SK-N-SH (cell line): ENCODE measurements around the gene SOD1. TPM values are rescaled to one million over a fixed set of nuclear protein-coding genes. Genes with fewer than 3 reads are reported as not detected.

Experiments used
- CTCF ChIA-PET: fragments of 300-600, 350-600 bp; formaldehyde crosslinking; extraction: SDS; loops from one replicate; lab custom pipeline; 2021; lab: Yijun Ruan, JAX
- POLR2A ChIA-PET: fragments of 350-600 bp; sonication (Branson Sonifier 250); formaldehyde crosslinking; extraction: SDS; loops from one replicate; lab custom pipeline; 2020; ENCODE audit warnings: antibody characterized with exemption, inconsistent platforms; lab: Yijun Ruan, JAX
- DNase-seq: peaks from one replicate; pipeline ENCODE4 v3.0.0; 2012
- H2AFZ ChIP-seq: fragments of 200-600 bp; sonication (generic); 2 replicates; pipeline ENCODE4 v1.8.1; 2016; ENCODE audit warnings: antibody characterized with exemption, mild to moderate bottlenecking, low read depth
- H3F3A ChIP-seq: fragments of 200-600 bp; sonication (generic); replicated peaks from 2 replicates; pipeline ENCODE3; 2016; ENCODE audit warnings: antibody characterized with exemption, mild to moderate bottlenecking; ENCODE audit not compliant: insufficient read depth
- H3K27ac ChIP-seq, 2 experiments: fragments of 200-500 bp in 1 of 2; fragments of 200-600 bp in 1 of 2; sonication (Bioruptor generic) in 1 of 2; sonication (generic), shearing (Covaris generic) in 1 of 2; 2 replicates each; pipeline versions ENCODE4 v1.5.1 to v1.6.1; 2014 to 2016; ENCODE audit warnings: low read depth in 2 of 2, inconsistent platforms in 1 of 2, low read length in 1 of 2, mild to moderate bottlenecking in 1 of 2, mixed read lengths in 1 of 2
- H3K27me3 ChIP-seq: fragments of 200-600 bp; sonication (generic), shearing (Covaris generic); 2 replicates; pipeline ENCODE4 v1.6.1; 2016; ENCODE audit warnings: mixed run types; ENCODE audit not compliant: insufficient read depth
- H3K36me3 ChIP-seq, 2 experiments: fragments of 200-500 bp in 1 of 2; fragments of 200-600 bp in 1 of 2; sonication (Bioruptor generic) in 1 of 2; sonication (generic) in 1 of 2; replicated peaks in 1 of 2; 2 replicates each; pipeline versions ENCODE3 to v1.5.1; 2014 to 2016; ENCODE audit warnings: low read length in 1 of 2, mild to moderate bottlenecking in 1 of 2; ENCODE audit not compliant: insufficient read depth in 2 of 2, control insufficient read depth in 1 of 2
- H3K4me1 ChIP-seq, 2 experiments: fragments of 200-500 bp in 1 of 2; fragments of 200-600 bp in 1 of 2; sonication (Bioruptor generic) in 1 of 2; sonication (generic), shearing (Covaris generic) in 1 of 2; 2 replicates each; pipeline versions ENCODE4 v1.5.1 to v1.6.1; 2014 to 2016; ENCODE audit warnings: low read depth in 1 of 2, low read length in 1 of 2, mixed run types in 1 of 2; ENCODE audit not compliant: insufficient read depth in 2 of 2, control insufficient read depth in 1 of 2
- H3K4me2 ChIP-seq: fragments of 200-600 bp; sonication (generic), shearing (Covaris generic); 2 replicates; pipeline ENCODE4 v1.6.1; 2017; ENCODE audit warnings: mixed run types
- H3K4me3 ChIP-seq, 2 experiments: fragments of 200-500 bp in 1 of 2; fragments of 200-600 bp in 1 of 2; sonication (Bioruptor generic) in 1 of 2; sonication (generic), shearing (Covaris generic) in 1 of 2; 2 replicates each; pipeline versions ENCODE4 v1.5.1 to v1.8.1; 2014 to 2016; ENCODE audit warnings: low read depth in 2 of 2, inconsistent platforms in 1 of 2, low read length in 1 of 2, mild to moderate bottlenecking in 1 of 2, mixed read lengths in 1 of 2, moderate library complexity in 1 of 2
- H3K79me2 ChIP-seq: fragments of 200-600 bp; sonication (generic); 2 replicates; pipeline ENCODE4 v1.8.1; 2017; ENCODE audit warnings: mild to moderate bottlenecking; ENCODE audit not compliant: insufficient read depth
- H3K9ac ChIP-seq: fragments of 200-600 bp; sonication (generic); 2 replicates; pipeline ENCODE4 v1.6.1; 2017; ENCODE audit warnings: mixed run types
- H3K9me2 ChIP-seq: fragments of 200-600 bp; sonication (generic); 2 replicates; pipeline ENCODE4 v1.6.1; 2017; ENCODE audit warnings: mixed run types
- H3K9me3 ChIP-seq: fragments of 200-600 bp; sonication (generic); 2 replicates; pipeline ENCODE4 v1.6.1; 2017; ENCODE audit warnings: mixed run types, mild to moderate bottlenecking, moderate library complexity
- H4K20me1 ChIP-seq: fragments of 200-600 bp; sonication (generic); 2 replicates; pipeline ENCODE4 v1.6.1; 2017; ENCODE audit warnings: mild to moderate bottlenecking, mixed run types; ENCODE audit not compliant: insufficient read depth
- NFIC ChIP-seq: IDR thresholded peaks from 2 replicates; pipeline ENCODE4 v1.4.0; 2012; ENCODE audit warnings: borderline replicate concordance
- RFX5 ChIP-seq: IDR thresholded peaks from 2 replicates; pipeline ENCODE4 v1.6.1; 2012; ENCODE audit warnings: mild to moderate bottlenecking, improper control_type of control experiment, low read length
- TEAD4 ChIP-seq: IDR thresholded peaks from 2 replicates; pipeline ENCODE4 v1.4.0; 2012; ENCODE audit warnings: mild to moderate bottlenecking, borderline replicate concordance; ENCODE audit not compliant: insufficient read depth
- YY1 ChIP-seq: IDR thresholded peaks from 2 replicates; pipeline ENCODE4 v1.4.0; 2012; ENCODE audit warnings: low read depth, mild to moderate bottlenecking
- WGBS: methylation state at CpG from one replicate; pipeline ENCODE4 v1.1.6; 2017; ENCODE audit warnings: low lambda C conversion rate; 5-methylcytosine and 5-hydroxymethylcytosine counted together
- polyA plus RNA-seq, 3 experiments: library from polyadenylated mRNA; depleted of rRNA; stranded (reverse); fragments of >200 nt; gene quantifications; 2 replicates each; pipeline ENCODE4 v1.2.3, GENCODE V29; 2012
- small RNA-seq, 7 experiments: library from RNA; depleted of rRNA; stranded (forward); fragments of <200 nt; gene quantifications; one replicate each; pipeline ENCODE3, GENCODE V24; 2012

The SOD1 gene
- polyA plus RNA-seq, 1 of the 3 experiments (the other 2 are of a cell fraction) = 572 TPM

GRCh38 chr21:31716106-31716505 is 56.6 kb downstream of the SOD1 start:
- H3K27ac ChIP-seq = peak overlapping the region in 1 of 2 experiments; percentile 39; a peak in 1 of 4 replicates
- H4K20me1 ChIP-seq = peaks cover 96% of the 10 kb centered on the region
- peaks cover 38% of the 10 kb centered on the region for H3F3A ChIP-seq
- H3K36me3 ChIP-seq = no peaks in the 10 kb centered on the region
- ChIA-PET POLR2A (no interaction called here), CTCF (no interaction called here)
- H3K4me1 ChIP-seq = peaks cover 4 to 28% of the 10 kb centered on the region in 2 experiments; a peak in 2 of 4 replicates
- no peak overlapping the region for H3K4me3 ChIP-seq
- H3K4me2 ChIP-seq = no peak overlapping the region
- H3K9me3 ChIP-seq = no peaks in the 10 kb centered on the region
- no peak overlapping the region for H3K9ac ChIP-seq
- H2AFZ ChIP-seq = no peak overlapping the region
- TF ChIP-seq NFIC = no peak
- TF ChIP-seq TEAD4 = no peak
- TF ChIP-seq YY1 = no peak
- TF ChIP-seq RFX5 = no peak
- whole genome bisulfite sequencing = 96% methylated on average over 2 of the region's 2 CpGs
- no peak for DNase-seq
- no peaks in the 10 kb centered on the region for H3K9me2 ChIP-seq
- peaks cover 100% of the 10 kb centered on the region for H3K79me2 ChIP-seq
- H3K27me3 ChIP-seq = no peaks in the 10 kb centered on the region

Small RNAs within 50 kb of the gene (small RNA-seq; reads per million reads assigned to genes)
- gene RF01241 = 0 to 3.1 (median 0) reads per million in 7 experiments

Other genes with a start within 250 kb of the SOD1 start
- 5.7 and 8.5 TPM in 2 replicates for gene SCAF4, start 72.4 kb downstream of the SOD1 start, polyA plus RNA-seq (2012; rRNA removed)
- gene HUNK, start 213.3 kb downstream of the SOD1 start, polyA plus RNA-seq (2012; rRNA removed) = 0.28 and 0.31 TPM in 2 replicates